Activated CD4-positive, alpha-beta T cell treated with anti-CD3 and anti-CD28 coated beads for 36 hours (primary cell): Measurements from ENCODE around the gene BICDL2. TPM values are rescaled to one million over a fixed set of nuclear protein-coding genes. Genes with fewer than 3 reads are reported as not detected.

Source experiments
- ATAC-seq: fragments of 200-7000 bp; cut with Tn5 transposase; one replicate; pipeline ENCODE4 v1.10.0; 2021; ENCODE audit warnings: mild to moderate bottlenecking, moderate library complexity
- CTCF ChIA-PET: fragments of 350-600 bp; sonication (Branson Sonifier 250); formaldehyde crosslinking; loops from one replicate; lab custom pipeline; 2021; ENCODE audit warnings: antibody characterized with exemption; lab: Charles Lee
- POLR2A ChIA-PET: fragments of 350-600 bp; sonication (Branson Sonifier 250); formaldehyde crosslinking; loops from one replicate; lab custom pipeline; 2021; ENCODE audit warnings: antibody characterized with exemption, inconsistent platforms; lab: Charles Lee
- DNase-seq: peaks from one replicate; pipeline ENCODE4 v3.0.0-alpha.2; 2020
- H3K27ac Mint-ChIP-seq: one replicate; pipeline ENCODE4 v1.8.0; 2021; ENCODE audit warnings: mixed read lengths
- H3K27me3 Mint-ChIP-seq: one replicate; pipeline ENCODE4 v1.8.0; 2021; ENCODE audit warnings: mixed read lengths
- H3K36me3 Mint-ChIP-seq: one replicate; pipeline ENCODE4 v1.8.0; 2021; ENCODE audit warnings: low read depth, mixed read lengths
- H3K4me1 Mint-ChIP-seq: one replicate; pipeline ENCODE4 v1.8.0; 2021; ENCODE audit warnings: mixed read lengths
- H3K4me3 Mint-ChIP-seq: one replicate; pipeline ENCODE4 v1.8.0; 2021; ENCODE audit warnings: mild to moderate bottlenecking, moderate library complexity, mixed read lengths
- H3K9me3 Mint-ChIP-seq: one replicate; pipeline ENCODE4 v1.8.0; 2021; ENCODE audit warnings: low read depth, mixed read lengths
- intact Hi-C, 2 experiments: fragments of 100-400 bp; cut with DNase I in 1 of 2; cut with micrococcal nuclease in 1 of 2; formaldehyde crosslinking; loops; one replicate each; pipeline versions ENCODE4 v1.14.2 to v1.15.1; 2022 to 2024; cut with DNase I, micrococcal nuclease
- total RNA-seq, 2 experiments: library from RNA; stranded (reverse); gene quantifications; one replicate each; pipeline ENCODE4 v1.2.3, GENCODE V29; 2021

Gene BICDL2
- total RNA-seq, 2 experiments from 2014 or later: 0.58 to 1.2 TPM

DNA sequence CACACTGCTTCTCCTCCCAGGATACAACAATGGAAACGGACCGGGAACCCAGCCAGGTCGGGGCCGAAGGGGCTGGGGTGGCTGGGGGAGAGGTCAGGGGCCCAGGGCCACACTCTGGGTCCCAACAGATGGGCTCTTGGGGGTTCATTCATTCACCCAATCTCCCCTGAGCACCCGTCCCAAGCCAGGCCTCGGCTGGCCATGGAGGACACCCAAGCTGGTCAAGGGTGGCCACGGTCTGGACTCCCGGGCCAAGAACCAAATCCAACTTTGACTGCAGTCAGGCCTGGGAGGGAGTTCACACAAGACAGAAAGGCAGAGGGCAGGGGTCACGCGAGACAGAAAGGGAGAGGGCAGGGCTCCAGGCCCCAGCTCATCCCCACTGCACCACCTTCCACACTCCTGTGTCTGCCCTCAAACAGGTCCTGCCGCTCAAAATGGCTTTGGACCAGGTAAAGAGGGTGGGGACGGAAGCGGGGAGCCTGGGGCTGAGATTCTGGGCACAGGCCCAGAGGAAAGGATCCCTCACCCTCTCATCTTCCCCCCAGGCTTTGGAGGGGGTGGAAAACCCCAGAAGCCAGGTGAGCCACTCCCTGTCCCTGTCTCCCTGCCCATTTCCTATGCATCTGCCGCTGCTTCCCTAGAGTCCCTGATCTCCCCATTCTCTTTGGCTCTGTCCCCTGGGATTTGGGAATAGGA, 44.2 kb downstream of the BICDL2 start:
- no peaks in the 10 kb centered on the region for H3K36me3 Mint-ChIP-seq
- ChIA-PET CTCF (no interaction called here), POLR2A (no interaction called here)
- DNase-seq: no peak
- H3K27ac Mint-ChIP-seq: no peak overlapping the region
- no peaks in the 10 kb centered on the region for H3K9me3 Mint-ChIP-seq
- no peaks in the 10 kb centered on the region for H3K27me3 Mint-ChIP-seq
- intact Hi-C loops: no loop called here
- no peak for ATAC-seq
- no peak overlapping the region for H3K4me3 Mint-ChIP-seq
- H3K4me1 Mint-ChIP-seq: no peaks in the 10 kb centered on the region

- DNase-seq: no peak
- Mint-ChIP-seq H3K4me1 (no peaks in the 10 kb centered on the region), H3K36me3 (no peaks in the 10 kb centered on the region), H3K27me3 (no peaks in the 10 kb centered on the region), H3K9me3 (no peaks in the 10 kb centered on the region), H3K4me3 (no peak overlapping the region), H3K27ac (no peak overlapping the region)
- ATAC-seq: no peak
- CTCF ChIA-PET: no interaction called here
- intact Hi-C loops: no loop called here
- POLR2A ChIA-PET: no interaction called here
Measured at GRCh38 chr16:2991566-2992261, 45.0 kb downstream of the BICDL2 start.

DNA sequence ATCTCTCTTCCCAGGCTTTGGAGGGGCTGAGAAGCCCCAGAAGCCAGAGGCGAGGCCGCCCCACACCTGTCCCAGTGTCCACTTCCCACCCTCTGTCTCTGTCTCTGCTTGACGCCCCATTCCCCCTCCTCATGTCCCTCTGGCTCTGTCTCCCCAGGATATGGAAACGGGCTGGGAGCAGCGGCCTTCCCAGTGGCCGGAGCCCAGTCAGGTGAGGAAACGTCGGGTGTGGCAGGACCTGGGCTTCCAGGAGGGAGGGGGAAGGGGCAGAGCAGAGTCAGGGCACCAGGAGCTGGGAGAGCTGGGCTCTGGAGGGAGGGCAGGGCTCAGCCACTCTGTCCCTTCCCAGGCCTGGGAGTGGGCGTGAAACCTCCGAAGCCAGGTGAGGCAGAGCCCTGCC, 45.9 kb downstream of the BICDL2 start:
- ATAC-seq (no peak), DNase-seq (no peak)
- intact Hi-C loops: no loop called here
- H3K27me3 Mint-ChIP-seq: no peaks in the 10 kb centered on the region
- POLR2A ChIA-PET: no interaction called here
- no peak overlapping the region for H3K27ac Mint-ChIP-seq
- H3K36me3 Mint-ChIP-seq: no peaks in the 10 kb centered on the region
- H3K9me3 Mint-ChIP-seq: no peaks in the 10 kb centered on the region
- no peak overlapping the region for H3K4me3 Mint-ChIP-seq
- no peaks in the 10 kb centered on the region for H3K4me1 Mint-ChIP-seq
- CTCF ChIA-PET: no interaction called here

- ChIA-PET POLR2A (no interaction called here), CTCF (interaction anchor here (0.5 kb wide), 1 partner anchor 106 kb away, joined by 3 read pairs; the partner anchor contains the start of gene FLYWCH2)
- Mint-ChIP-seq H3K27me3 (no peaks in the 10 kb centered on the region), H3K4me3 (no peak overlapping the region), H3K9me3 (no peaks in the 10 kb centered on the region), H3K4me1 (peaks cover 4% of the 10 kb centered on the region), H3K27ac (no peak overlapping the region), H3K36me3 (no peaks in the 10 kb centered on the region)
- intact Hi-C loops: no loop called here
- DNase-seq (no peak), ATAC-seq (no peak)
Measured at GRCh38 chr16:2988590-2989099, 48.1 kb downstream of the BICDL2 start.

DNA sequence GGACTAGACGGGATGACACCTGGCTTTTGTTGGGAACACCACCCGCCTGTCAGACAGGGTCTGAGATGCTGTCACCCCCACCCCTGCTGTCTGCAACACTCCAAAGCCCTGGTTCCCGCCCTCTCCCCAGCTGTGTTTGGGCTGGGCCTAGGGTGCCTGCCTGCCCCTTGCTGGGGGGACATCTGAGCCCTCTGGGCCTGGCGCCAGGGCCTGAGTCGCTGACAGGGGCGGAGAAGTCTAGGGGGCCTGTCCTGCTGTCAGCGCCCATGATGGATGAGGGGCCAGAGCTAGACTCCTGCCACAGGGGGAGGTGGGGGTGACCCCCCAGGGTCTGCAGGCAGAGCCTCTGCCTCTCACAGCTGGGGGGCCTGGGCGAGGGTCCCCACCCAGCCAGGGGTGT, 48.9 kb downstream of the BICDL2 start:
- no peak for ATAC-seq
- no peaks in the 10 kb centered on the region for H3K27me3 Mint-ChIP-seq
- intact Hi-C loops: no loop called here
- H3K4me1 Mint-ChIP-seq: peaks cover 4% of the 10 kb centered on the region
- H3K9me3 Mint-ChIP-seq: no peaks in the 10 kb centered on the region
- H3K27ac Mint-ChIP-seq: no peak overlapping the region
- ChIA-PET CTCF (interaction anchor here (0.5 to 0.6 kb wide), 2 partner anchors 37 to 105 kb away, joined by 3 read pairs; partner anchors contain the start of gene FLYWCH2), POLR2A (interaction anchor here (0.6 kb wide), 1 partner anchor 15 kb away, joined by 3 read pairs; no protein-coding TSS in a partner anchor)
- DNase-seq: no peak
- no peak overlapping the region for H3K4me3 Mint-ChIP-seq
- H3K36me3 Mint-ChIP-seq: no peaks in the 10 kb centered on the region

GRCh38 chr16:2987286-2987685, 49.5 kb downstream of the BICDL2 start:
- CTCF ChIA-PET: interaction anchor here (0.6 to 1.6 kb wide), 2 partner anchors 38 to 41 kb away, joined by 3 read pairs; no protein-coding TSS in a partner anchor
- intact Hi-C loops: no loop called here
- DNase-seq (no peak), ATAC-seq (no peak)
- Mint-ChIP-seq H3K9me3 (no peaks in the 10 kb centered on the region), H3K36me3 (no peaks in the 10 kb centered on the region), H3K4me3 (no peak overlapping the region), H3K27ac (no peak overlapping the region), H3K27me3 (no peaks in the 10 kb centered on the region), H3K4me1 (peaks cover 4% of the 10 kb centered on the region)
- POLR2A ChIA-PET: interaction anchor here (0.6 kb wide), 1 partner anchor 15 kb away, joined by 3 read pairs; no protein-coding TSS in a partner anchor

GRCh38 chr16:2986623-2987188, 50.0 kb downstream of the BICDL2 start:
- CTCF ChIA-PET: interaction anchor here (0.7 to 1.6 kb wide), 2 partner anchors 22 to 41 kb away, joined by 3 read pairs; no protein-coding TSS in a partner anchor
- Mint-ChIP-seq H3K9me3 (no peaks in the 10 kb centered on the region), H3K4me3 (no peak overlapping the region), H3K27ac (no peak overlapping the region), H3K4me1 (peaks cover 5% of the 10 kb centered on the region), H3K36me3 (peaks cover under 1% of the 10 kb centered on the region), H3K27me3 (peaks cover under 1% of the 10 kb centered on the region)
- POLR2A ChIA-PET: no interaction called here
- ATAC-seq: no peak
- intact Hi-C loops: no loop called here
- DNase-seq: no peak

DNA sequence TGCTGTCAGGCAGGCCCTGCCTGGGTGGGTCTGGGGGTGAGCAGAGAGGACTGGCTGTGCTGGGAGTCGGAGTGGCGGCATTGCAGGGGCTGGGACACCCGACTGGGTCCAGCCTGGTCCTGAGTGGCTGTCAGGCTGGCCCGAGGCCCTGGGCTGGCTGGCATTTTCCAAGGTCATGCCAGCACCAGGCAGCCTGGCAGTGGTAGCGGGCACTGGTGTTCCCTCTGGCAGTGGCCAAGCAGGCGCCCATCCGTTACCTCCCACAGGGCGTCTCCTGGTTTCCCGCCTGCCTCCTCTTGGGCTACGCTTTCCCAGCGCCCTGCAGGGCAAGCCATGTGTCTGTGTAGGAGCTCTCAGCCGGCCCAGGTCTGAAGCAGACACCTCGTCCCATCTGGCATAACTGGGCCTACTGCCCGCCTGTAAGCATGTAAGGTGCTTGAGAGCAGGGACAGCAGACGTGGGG, 50.8 kb downstream of the BICDL2 start:
- ATAC-seq (no peak), DNase-seq (no peak)
- Mint-ChIP-seq H3K36me3 (peaks cover 2% of the 10 kb centered on the region), H3K27ac (no peak overlapping the region), H3K9me3 (no peaks in the 10 kb centered on the region), H3K4me1 (peaks cover 6% of the 10 kb centered on the region), H3K27me3 (peaks cover 2% of the 10 kb centered on the region), H3K4me3 (no peak overlapping the region)
- POLR2A ChIA-PET: no interaction called here
- intact Hi-C loops: no loop called here
- CTCF ChIA-PET: interaction anchor here (0.7 to 1.6 kb wide), 3 partner anchors 16 to 42 kb away, joined by 3 read pairs; no protein-coding TSS in a partner anchor

- ATAC-seq: no peak
- ChIA-PET POLR2A (no interaction called here), CTCF (interaction anchor here (1.2 kb wide), 2 partner anchors 10 to 15 kb away, joined by 3 read pairs; no protein-coding TSS in a partner anchor)
- Mint-ChIP-seq H3K4me1 (peaks cover 6% of the 10 kb centered on the region), H3K9me3 (no peaks in the 10 kb centered on the region), H3K4me3 (no peak overlapping the region), H3K36me3 (peaks cover 2% of the 10 kb centered on the region), H3K27ac (no peak overlapping the region), H3K27me3 (peaks cover 2% of the 10 kb centered on the region)
- DNase-seq: no peak
- intact Hi-C loops: no loop called here
Measured at GRCh38 chr16:2985462-2985861, 51.3 kb downstream of the BICDL2 start.

DNA sequence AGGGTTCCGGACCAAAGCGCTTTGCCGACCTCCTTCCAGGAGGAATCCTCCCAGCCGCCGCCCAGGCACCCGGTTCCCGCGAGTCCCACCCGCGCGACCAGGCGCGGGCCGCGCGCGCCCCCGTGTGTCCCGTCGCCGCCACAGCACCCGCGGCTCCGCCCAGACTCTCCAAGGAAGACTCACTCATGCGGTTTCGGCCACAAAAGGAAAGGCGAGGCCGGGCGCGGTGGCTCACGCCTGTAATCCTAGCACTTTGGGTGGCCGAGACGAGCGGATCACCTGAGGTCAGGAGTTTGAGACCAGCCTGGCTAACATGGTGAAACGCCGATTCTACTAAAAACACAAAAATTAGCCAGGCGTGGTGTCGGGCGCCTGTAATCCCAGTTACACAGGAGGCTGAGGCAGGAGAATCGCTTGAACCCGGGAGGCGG, 53.0 kb downstream of the BICDL2 start:
- ChIA-PET CTCF (interaction anchor here (0.7 kb wide), 1 partner anchor 134 kb away, joined by 6 read pairs; no protein-coding TSS in a partner anchor), POLR2A (no interaction called here)
- ATAC-seq (peak; percentile 57), DNase-seq (peak; percentile 88)
- no peak overlapping the region for H3K27ac Mint-ChIP-seq
- peaks cover 2% of the 10 kb centered on the region for H3K27me3 Mint-ChIP-seq
- H3K4me1 Mint-ChIP-seq: peaks cover 6% of the 10 kb centered on the region
- H3K9me3 Mint-ChIP-seq: no peaks in the 10 kb centered on the region
- H3K36me3 Mint-ChIP-seq: peaks cover 8% of the 10 kb centered on the region
- H3K4me3 Mint-ChIP-seq: peak overlapping the region; percentile 41
- intact Hi-C loops: loop anchor here in 1 of 2 experiments (1.0 to 5.0 kb wide), 3 partner anchors 21 to 124 kb away; no protein-coding TSS in a partner anchor

- DNase-seq (no peak), ATAC-seq (no peak)
- Mint-ChIP-seq H3K27ac (no peak overlapping the region), H3K4me3 (no peak overlapping the region), H3K36me3 (peaks cover 17% of the 10 kb centered on the region), H3K27me3 (peaks cover 2% of the 10 kb centered on the region), H3K9me3 (no peaks in the 10 kb centered on the region), H3K4me1 (peaks cover 6% of the 10 kb centered on the region)
- intact Hi-C loops: loop anchor here in 1 of 2 experiments (5.0 kb wide), 1 partner anchor 125 kb away; no protein-coding TSS in a partner anchor
- ChIA-PET POLR2A (no interaction called here), CTCF (interaction anchor here (0.8 to 1.1 kb wide), 2 partner anchors 12 to 20 kb away, joined by 3 to 4 read pairs; no protein-coding TSS in a partner anchor)
Measured at GRCh38 chr16:2982402-2982801, 54.3 kb downstream of the BICDL2 start.
